ENCODE data around the gene CEND1.

Gene CEND1

DNA sequence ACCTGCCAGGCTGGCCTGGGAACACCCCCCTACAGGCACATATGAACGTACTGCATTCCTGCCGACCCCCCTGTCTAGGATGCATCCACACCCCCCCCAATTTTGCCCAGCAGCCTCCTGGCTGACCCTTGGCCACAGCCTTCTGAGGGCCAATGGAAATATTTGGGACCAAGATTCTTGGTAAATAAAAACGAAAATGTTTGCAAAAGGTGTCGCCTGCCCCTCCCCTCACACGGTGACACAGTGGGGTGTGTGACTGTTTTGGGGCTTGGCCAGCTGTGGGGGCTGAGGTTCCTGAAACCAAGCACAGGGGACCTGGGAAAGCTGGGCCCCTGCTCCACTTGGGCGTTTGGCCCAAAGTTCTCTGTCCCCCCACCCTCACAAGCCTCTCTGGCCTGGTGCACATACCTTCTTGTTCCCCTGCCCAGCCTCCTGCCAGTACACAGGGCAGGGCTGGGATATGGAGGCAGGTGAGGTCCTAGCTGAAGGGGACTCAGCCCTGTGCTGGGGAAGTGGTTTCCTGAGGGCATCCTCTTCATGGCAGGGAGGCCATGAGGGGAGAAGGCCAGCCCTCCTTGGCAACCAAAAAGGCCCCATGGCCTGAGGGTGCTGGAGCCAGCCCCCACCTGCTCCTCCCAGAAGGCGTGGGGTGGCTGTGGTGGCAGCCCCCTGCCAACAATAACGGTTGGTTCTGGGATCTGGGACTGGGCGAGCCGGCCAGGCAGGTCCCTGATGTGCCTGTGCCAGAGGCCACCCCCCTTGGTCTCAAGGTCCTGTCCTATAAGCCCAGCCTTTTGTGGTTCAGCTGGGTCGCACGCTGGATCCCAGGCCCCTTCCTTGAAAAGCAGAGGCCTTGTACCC is 35.7 kb upstream of the CEND1 start:
- Histone ChIP-seq H3K27ac (ENCODE audit: low read length) (no peak overlapping the region), H3K9ac (ENCODE audit: low read length) (no peak overlapping the region), H3K27me3 (replicated peaks; ENCODE audit: insufficient read depth, low read length) (peaks cover 11% of the 10 kb centered on the region), H3K4me1 (ENCODE audit: low read length) (peaks cover 22% of the 10 kb centered on the region), H4K20me1 (ENCODE audit: insufficient read depth, low read length) (no peaks in the 10 kb centered on the region), H2AFZ (ENCODE audit: low read length) (no peak overlapping the region), H3F3A (ENCODE audit: insufficient read depth, low read length) (peaks cover 8% of the 10 kb centered on the region), H3K4me3 (ENCODE audit: low read length) (no peak overlapping the region), H3K9me3 (replicated peaks; ENCODE audit: insufficient read depth, low read length) (no peaks in the 10 kb centered on the region), H3K79me2 (ENCODE audit: low read length) (peaks cover 11% of the 10 kb centered on the region), H3K36me3 (replicated peaks; ENCODE audit: insufficient read depth, low read length) (no peaks in the 10 kb centered on the region), H3K9me2 (replicated peaks; ENCODE audit: insufficient read depth, low read length) (no peaks in the 10 kb centered on the region), H3K4me2 (ENCODE audit: low read depth, low read length) (no peak overlapping the region)
- no peak for TF ChIP-seq EZH2 (optimal IDR thresholded peaks at IDR 0.05; ENCODE audit: low read depth, low read length)
- TF ChIP-seq, protein P1, sequence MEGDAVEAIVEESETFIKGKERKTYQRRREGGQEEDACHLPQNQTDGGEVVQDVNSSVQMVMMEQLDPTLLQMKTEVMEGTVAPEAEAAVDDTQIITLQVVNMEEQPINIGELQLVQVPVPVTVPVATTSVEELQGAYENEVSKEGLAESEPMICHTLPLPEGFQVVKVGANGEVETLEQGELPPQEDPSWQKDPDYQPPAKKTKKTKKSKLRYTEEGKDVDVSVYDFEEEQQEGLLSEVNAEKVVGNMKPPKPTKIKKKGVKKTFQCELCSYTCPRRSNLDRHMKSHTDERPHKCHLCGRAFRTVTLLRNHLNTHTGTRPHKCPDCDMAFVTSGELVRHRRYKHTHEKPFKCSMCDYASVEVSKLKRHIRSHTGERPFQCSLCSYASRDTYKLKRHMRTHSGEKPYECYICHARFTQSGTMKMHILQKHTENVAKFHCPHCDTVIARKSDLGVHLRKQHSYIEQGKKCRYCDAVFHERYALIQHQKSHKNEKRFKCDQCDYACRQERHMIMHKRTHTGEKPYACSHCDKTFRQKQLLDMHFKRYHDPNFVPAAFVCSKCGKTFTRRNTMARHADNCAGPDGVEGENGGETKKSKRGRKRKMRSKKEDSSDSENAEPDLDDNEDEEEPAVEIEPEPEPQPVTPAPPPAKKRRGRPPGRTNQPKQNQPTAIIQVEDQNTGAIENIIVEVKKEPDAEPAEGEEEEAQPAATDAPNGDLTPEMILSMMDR (IDR thresholded peaks at IDR 0.05; ENCODE audit: low read length): no peak
- no peak for TF ChIP-seq EZH2phosphoT487 (IDR thresholded peaks at IDR 0.05; ENCODE audit: low read length)
- no peak for DNase-seq

DNA sequence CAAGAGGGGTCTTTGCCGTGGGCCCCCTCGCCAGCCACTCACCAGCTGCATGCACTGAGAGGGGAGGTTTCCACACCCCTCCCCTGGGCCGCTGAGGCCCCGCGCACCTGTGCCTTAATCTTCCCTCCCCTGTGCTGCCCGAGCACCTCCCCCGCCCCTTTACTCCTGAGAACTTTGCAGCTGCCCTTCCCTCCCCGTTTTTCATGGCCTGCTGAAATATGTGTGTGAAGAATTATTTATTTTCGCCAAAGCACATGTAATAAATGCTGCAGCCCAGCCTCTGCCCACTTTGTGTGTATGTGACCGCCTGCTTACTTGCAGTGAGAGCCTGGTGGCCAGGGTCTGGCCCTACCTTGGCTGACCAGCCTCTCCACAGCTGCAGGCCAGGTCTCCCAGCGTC is 35.1 kb upstream of the CEND1 start:
- H3F3A ChIP-seq (ENCODE audit: insufficient read depth, low read length): peaks cover 8% of the 10 kb centered on the region
- TF ChIP-seq, protein P1 (IDR thresholded peaks at IDR 0.05; ENCODE audit: low read length): no peak
- TF ChIP-seq EZH2 (optimal IDR thresholded peaks at IDR 0.05; ENCODE audit: low read depth, low read length) (no peak), EZH2phosphoT487 (IDR thresholded peaks at IDR 0.05; ENCODE audit: low read length) (no peak)
- no peaks in the 10 kb centered on the region for H3K36me3 ChIP-seq (replicated peaks; ENCODE audit: insufficient read depth, low read length)
- H3K27ac ChIP-seq (ENCODE audit: low read length): no peak overlapping the region
- no peaks in the 10 kb centered on the region for H3K9me3 ChIP-seq (replicated peaks; ENCODE audit: insufficient read depth, low read length)
- no peak overlapping the region for H3K4me2 ChIP-seq (ENCODE audit: low read depth, low read length)
- no peak overlapping the region for H3K9ac ChIP-seq (ENCODE audit: low read length)
- no peaks in the 10 kb centered on the region for H4K20me1 ChIP-seq (ENCODE audit: insufficient read depth, low read length)
- H2AFZ ChIP-seq (ENCODE audit: low read length): no peak overlapping the region
- no peaks in the 10 kb centered on the region for H3K9me2 ChIP-seq (replicated peaks; ENCODE audit: insufficient read depth, low read length)
- H3K27me3 ChIP-seq (replicated peaks; ENCODE audit: insufficient read depth, low read length): peaks cover 11% of the 10 kb centered on the region
- peaks cover 17% of the 10 kb centered on the region for H3K79me2 ChIP-seq (ENCODE audit: low read length)
- H3K4me1 ChIP-seq (ENCODE audit: low read length): peaks cover 21% of the 10 kb centered on the region
- no peak for DNase-seq
- no peak overlapping the region for H3K4me3 ChIP-seq (ENCODE audit: low read length)

DNA sequence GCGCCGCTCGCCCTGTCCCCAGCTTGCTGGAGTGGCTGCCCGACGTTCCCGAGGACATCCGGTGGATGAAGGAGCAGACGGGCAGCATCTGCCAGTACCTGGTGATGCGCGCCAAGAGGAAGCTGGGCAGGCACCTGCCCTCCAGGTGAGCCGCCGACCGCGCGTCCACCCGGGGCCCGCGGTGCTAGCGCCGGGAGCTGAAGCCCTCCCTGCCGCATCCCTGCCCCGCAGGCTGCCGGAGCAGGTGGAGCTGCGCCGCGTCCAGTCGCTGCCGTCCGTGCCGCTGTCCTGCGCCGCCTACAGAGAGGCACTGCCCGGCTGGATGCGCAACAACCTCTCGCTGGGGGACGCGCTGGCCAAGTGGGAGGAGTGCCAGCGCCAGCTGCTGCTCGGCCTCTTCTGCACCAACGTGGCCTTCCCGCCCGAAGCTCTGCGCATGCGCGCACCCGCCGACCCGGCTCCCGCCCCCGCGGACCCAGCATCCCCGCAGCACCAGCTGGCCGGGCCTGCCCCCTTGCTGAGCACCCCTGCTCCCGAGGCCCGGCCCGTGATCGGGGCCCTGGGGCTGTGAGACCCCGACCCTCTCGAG is 34.5 kb upstream of the CEND1 start:
- TF ChIP-seq EZH2 (optimal IDR thresholded peaks at IDR 0.05; ENCODE audit: low read depth, low read length) (no peak), EZH2phosphoT487 (IDR thresholded peaks at IDR 0.05; ENCODE audit: low read length) (no peak)
- TF ChIP-seq, protein P1 (IDR thresholded peaks at IDR 0.05; ENCODE audit: low read length): no peak
- H3K9me2 ChIP-seq (replicated peaks; ENCODE audit: insufficient read depth, low read length): no peaks in the 10 kb centered on the region
- peaks cover 15% of the 10 kb centered on the region for H3K4me1 ChIP-seq (ENCODE audit: low read length)
- H4K20me1 ChIP-seq (ENCODE audit: insufficient read depth, low read length): no peaks in the 10 kb centered on the region
- DNase-seq: no peak
- H3K9me3 ChIP-seq (replicated peaks; ENCODE audit: insufficient read depth, low read length): no peaks in the 10 kb centered on the region
- H3K4me2 ChIP-seq (ENCODE audit: low read depth, low read length): no peak overlapping the region
- H2AFZ ChIP-seq (ENCODE audit: low read length): no peak overlapping the region
- no peak overlapping the region for H3K4me3 ChIP-seq (ENCODE audit: low read length)
- H3K9ac ChIP-seq (ENCODE audit: low read length): no peak overlapping the region
- no peak overlapping the region for H3K27ac ChIP-seq (ENCODE audit: low read length)
- no peaks in the 10 kb centered on the region for H3K36me3 ChIP-seq (replicated peaks; ENCODE audit: insufficient read depth, low read length)
- peaks cover 17% of the 10 kb centered on the region for H3K79me2 ChIP-seq (ENCODE audit: low read length)
- peaks cover 5% of the 10 kb centered on the region for H3K27me3 ChIP-seq (replicated peaks; ENCODE audit: insufficient read depth, low read length)
- H3F3A ChIP-seq (ENCODE audit: insufficient read depth, low read length): peaks cover 10% of the 10 kb centered on the region

Data from MM.1S (cell line).